K562 (cell line): ENCODE data around the gene VWA7. TPM values are rescaled to one million over a fixed set of nuclear protein-coding genes. Genes with fewer than 3 reads are reported as not detected.

ENCODE experiments used
- ATF3 ChIP-seq, 2 experiments: fragments of 450-650 bp in 1 of 2; sonication (generic) in 1 of 2; formaldehyde crosslinking in 1 of 2; IDR thresholded peaks in 1 of 2; conservative IDR thresholded peaks in 1 of 2; 2 replicates each; pipeline versions ENCODE4 v1.6.1 to v1.8.1; 2016 to 2023; ENCODE audit warnings: mild to moderate bottlenecking in 2 of 2, moderate library complexity in 2 of 2, inconsistent platforms in 1 of 2, missing genetic modification reagents in 1 of 2
- CAMTA2 ChIP-seq: fragments of 250-450 bp; sonication (Bioruptor Pico); conservative IDR thresholded peaks from 2 replicates; pipeline ENCODE4 v1.5.1; 2022
- FOXK2 ChIP-seq, 2 experiments: fragments of 450-650 bp; IDR thresholded peaks in 1 of 2; conservative IDR thresholded peaks in 1 of 2; 2 replicates each; pipeline ENCODE4 v1.6.1; 2016; ENCODE audit warnings: low read depth in 2 of 2, mild to moderate bottlenecking in 1 of 2
- FUS ChIP-seq: fragments of 200-400 bp; formaldehyde crosslinking; optimal IDR thresholded peaks from 2 replicates; pipeline ENCODE3; 2017; ENCODE audit warnings: low read depth, low read length
- IRF1 ChIP-seq: sonication (generic); formaldehyde crosslinking; IDR thresholded peaks from 2 replicates; pipeline ENCODE4 v1.8.0; 2022; ENCODE audit warnings: missing genetic modification reagents, mild to moderate bottlenecking, borderline replicate concordance
- JUN ChIP-seq, 2 experiments: sonication (generic) in 1 of 2; formaldehyde crosslinking in 1 of 2; IDR thresholded peaks; 2 replicates each; pipeline versions ENCODE4 v1.6.1 to v1.8.0; 2012 to 2022; ENCODE audit warnings: borderline replicate concordance in 2 of 2, mild to moderate bottlenecking in 2 of 2, improper control_type of control experiment in 1 of 2, low read depth in 1 of 2, low read length in 1 of 2, missing genetic modification reagents in 1 of 2
- KLF10 ChIP-seq: fragments of 250-450 bp; sonication (Bioruptor Pico); IDR thresholded peaks from 2 replicates; pipeline ENCODE4 v1.6.1; 2021; ENCODE audit warnings: matching md5 sums
- PCBP2 ChIP-seq: fragments of 200-400 bp; formaldehyde crosslinking; IDR thresholded peaks from 2 replicates; pipeline ENCODE4 v1.6.1; 2018; ENCODE audit warnings: low read length, low read depth, mild to moderate bottlenecking, moderate library complexity; ENCODE audit not compliant: poor library complexity, severe bottlenecking
- POLR2H ChIP-seq: IDR thresholded peaks from 2 replicates; pipeline ENCODE4 v1.6.1; 2016; ENCODE audit warnings: missing genetic modification characterization, low read depth, mild to moderate bottlenecking, control low read depth, missing compliant biosample characterization, moderate library complexity
- RAD21 ChIP-seq, 2 experiments: fragments of 250-450 bp in 1 of 2; fragments of 450-650 bp in 1 of 2; sonication (Bioruptor Pico) in 1 of 2; formaldehyde crosslinking in 1 of 2; IDR thresholded peaks in 1 of 2; conservative IDR thresholded peaks in 1 of 2; 2 replicates each; pipeline versions ENCODE4 v1.4.0 to v1.8.0; 2020 to 2022; ENCODE audit warnings: mild to moderate bottlenecking in 2 of 2, moderate library complexity in 1 of 2
- SAFB ChIP-seq: fragments of 200-400 bp; formaldehyde crosslinking; IDR thresholded peaks from 2 replicates; pipeline ENCODE4 v1.6.1; 2017; ENCODE audit warnings: low read depth, low read length, borderline replicate concordance
- SNAPC5 ChIP-seq: fragments of 250-450 bp; sonication (Bioruptor Pico); IDR thresholded peaks from 2 replicates; pipeline ENCODE4 v1.8.0; 2021; ENCODE audit warnings: moderate library complexity, mild to moderate bottlenecking, inconsistent platforms
- ZBTB11 ChIP-seq, 3 experiments: fragments of 200-800 bp in 1 of 3; fragments of 250-450 bp in 1 of 3; fragments of 450-650 bp in 1 of 3; sonication (Bioruptor Pico) in 1 of 3; sonication (Bioruptor generic) in 1 of 3; formaldehyde crosslinking in 1 of 3; IDR thresholded peaks; 2 replicates each; pipeline versions ENCODE4 v1.6.1 to v1.8.0; 2016 to 2022; ENCODE audit warnings: mild to moderate bottlenecking in 2 of 3, missing genetic modification characterization in 2 of 3, missing compliant biosample characterization in 1 of 3, moderate library complexity in 1 of 3
- ZBTB33 ChIP-seq: sonication (generic); formaldehyde crosslinking; IDR thresholded peaks from 2 replicates; pipeline ENCODE4 v1.8.1; 2023; ENCODE audit warnings: mild to moderate bottlenecking, missing genetic modification reagents
- ZNF133 ChIP-seq: fragments of 250-450 bp; sonication (Bioruptor Pico); IDR thresholded peaks from 2 replicates; pipeline ENCODE4 v1.4.0; 2020; ENCODE audit warnings: mild to moderate bottlenecking
- ZNF395 ChIP-seq: fragments of 200-800 bp; sonication (Bioruptor generic); IDR thresholded peaks from 2 replicates; pipeline ENCODE4 v1.6.1; 2017; ENCODE audit warnings: missing genetic modification characterization, missing compliant biosample characterization
- polyA plus RNA-seq, 8 experiments: library from polyadenylated mRNA; depleted of rRNA in 4 of 8; stranded (reverse) in 5 of 8; unstranded in 3 of 8; fragments of >200 nt; fragmentation: Nextera tagmentation in 2 of 8; fragmentation: Illumina TruSeq in 1 of 8; extraction: Ambion mirVana in 2 of 8; extraction: Trizol in 1 of 8; gene quantifications; 2 replicates each; pipeline versions ENCODE4 v1.2.1 to v1.2.3, GENCODE V29; 2011 to 2014; ENCODE audit warnings: inconsistent platforms in 1 of 8, missing spikeins in 1 of 8
- total RNA-seq, 7 experiments: library from RNA; depleted of rRNA in 6 of 7; stranded (reverse); fragments of >200 nt in 6 of 7; fragmentation: Illumina TruSeq in 2 of 7; extraction: Trizol in 2 of 7; gene quantifications; 2 replicates each; pipeline versions ENCODE4 v1.2.1 to v1.2.3, GENCODE V29; 2011 to 2021; ENCODE audit warnings: low replicate concordance in 1 of 7

The VWA7 gene
- total and polyA plus RNA-seq, 9 of the 15 experiments (the other 6 are each of a cell fraction or from before 2014, with no cell fraction given), result 0.18 to 2.9 (median 0.95) TPM

- TF ChIP-seq POLR2H (tag), result no peak
- no peak for TF ChIP-seq CAMTA2
- no peak for TF ChIP-seq SAFB
- TF ChIP-seq IRF1 (CRISPR knock-in tag), result no peak
- TF ChIP-seq PCBP2, result no peak
- no peak for TF ChIP-seq SNAPC5 (CRISPR knock-in tag)
- no peak for TF ChIP-seq ZNF133
- no peak for TF ChIP-seq RAD21 (CRISPR knock-in tag; conservative IDR thresholded peaks at IDR 0.05 in 1 of 2, IDR thresholded peaks at IDR 0.05 in 1 of 2)
- no peak for TF ChIP-seq FOXK2 (conservative IDR thresholded peaks at IDR 0.05 in 1 of 2, IDR thresholded peaks at IDR 0.05 in 1 of 2; ENCODE audit: low read depth in 2 of 2)
- peak in 1 of 3 experiments; percentile 14; a peak in 1 of 6 replicates for TF ChIP-seq ZBTB11 (CRISPR knock-in tag; IDR thresholded peaks at IDR 0.05)
- no peak for TF ChIP-seq ATF3 (IDR thresholded peaks at IDR 0.05)
- no peak; the same call in none of the 2 replicates for TF ChIP-seq ATF3 (CRISPR knock-in tag; conservative IDR thresholded peaks at IDR 0.05)
- TF ChIP-seq KLF10, result no peak
- no peak for TF ChIP-seq ZNF395
- no peak for TF ChIP-seq ZBTB33 (CRISPR knock-in tag)
- TF ChIP-seq FUS, result no peak
- peak; percentile 100; the same call in 1 of the 2 replicates for TF ChIP-seq JUN (IDR thresholded peaks at IDR 0.05; ENCODE audit: borderline replicate concordance, low read depth, low read length)
- TF ChIP-seq JUN (CRISPR knock-in tag; IDR thresholded peaks at IDR 0.05; ENCODE audit: borderline replicate concordance), result peak; percentile 98
Observed at GRCh38 chr6:31734821-31735406, 42.2 kb downstream of the VWA7 start (continued).
